Epidermal melanocyte (primary cell): ENCODE results near the gene VAMP7.
"Not testable (repeated sequence)": the region's sequence is repeated elsewhere in the genome, so short reads cannot be mapped to it uniquely, and the experiment has no call there.

Source experiments
- DNase-seq: peaks from one replicate; pipeline ENCODE4 v3.0.0; 2011; ENCODE audit warnings: low spot score; ENCODE audit not compliant: insufficient read length

VAMP7 gene, protein sequence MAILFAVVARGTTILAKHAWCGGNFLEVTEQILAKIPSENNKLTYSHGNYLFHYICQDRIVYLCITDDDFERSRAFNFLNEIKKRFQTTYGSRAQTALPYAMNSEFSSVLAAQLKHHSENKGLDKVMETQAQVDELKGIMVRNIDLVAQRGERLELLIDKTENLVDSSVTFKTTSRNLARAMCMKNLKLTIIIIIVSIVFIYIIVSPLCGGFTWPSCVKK

DNA sequence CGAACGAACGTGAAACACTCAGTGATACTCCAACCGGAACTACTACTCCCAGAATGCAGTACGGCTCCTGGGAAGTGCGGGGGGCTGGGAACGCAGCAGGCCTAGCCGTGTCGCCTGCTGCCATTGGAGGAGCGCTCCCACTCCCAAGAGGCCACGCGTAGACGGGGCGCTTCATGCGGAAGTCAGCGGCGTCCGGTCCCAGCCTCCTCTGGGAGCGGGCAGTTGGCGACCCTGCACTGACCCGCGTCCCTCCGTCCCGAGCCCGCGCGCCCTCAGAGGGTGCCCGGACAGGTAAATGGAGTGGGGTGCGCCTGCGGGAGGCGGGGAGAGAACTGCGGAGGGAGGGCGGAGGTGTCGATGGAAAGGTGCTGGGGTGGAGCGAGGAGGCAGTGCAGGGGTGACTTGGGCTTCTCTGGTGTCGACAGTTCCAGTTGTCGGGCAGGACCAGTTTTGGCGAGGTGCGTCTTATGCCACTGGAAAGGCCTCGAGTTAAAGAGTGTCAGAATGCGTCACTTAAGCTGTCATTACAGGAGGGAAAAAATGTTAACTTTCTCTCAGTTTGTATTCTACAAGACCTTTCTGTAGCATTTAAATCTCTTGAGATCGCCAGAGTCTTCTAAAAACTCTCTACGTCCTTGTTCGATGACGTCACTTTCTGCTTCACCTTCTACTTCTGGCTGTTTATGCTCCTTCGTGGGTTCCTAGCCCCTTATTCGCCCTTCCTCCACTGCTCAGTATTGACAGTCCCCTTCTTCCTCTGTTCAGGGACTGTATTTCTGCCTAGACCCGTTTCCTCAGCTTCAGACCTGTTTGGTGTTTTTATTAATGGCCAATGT, at the start of gene VAMP7:
VAMP7 (plus strand) TSS at position 188 of the 836 bp plus-strand sequence. CDS start 8,122 bp downstream, outside the sequence.
- DNase-seq: no peak

DNA sequence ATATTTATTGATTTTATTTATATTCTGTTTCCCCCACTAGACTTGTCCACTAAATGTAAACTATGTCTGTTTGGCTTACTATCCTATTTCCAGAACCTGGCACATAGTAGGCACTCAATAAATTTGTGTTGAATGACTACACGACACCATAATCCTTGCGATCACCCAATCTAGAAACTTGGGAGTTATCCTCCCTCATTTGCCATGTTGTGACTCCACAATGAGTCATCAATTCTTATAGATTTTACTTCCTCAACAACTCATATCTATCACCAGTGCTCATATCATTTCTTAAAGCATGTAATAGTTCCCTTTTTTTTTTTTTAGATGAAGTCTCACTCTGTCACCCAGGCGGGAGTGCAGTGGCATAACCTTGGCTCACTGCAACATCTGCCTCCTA, 39.9 kb upstream of the VAMP7 start:
- DNase-seq: no peak

DNA sequence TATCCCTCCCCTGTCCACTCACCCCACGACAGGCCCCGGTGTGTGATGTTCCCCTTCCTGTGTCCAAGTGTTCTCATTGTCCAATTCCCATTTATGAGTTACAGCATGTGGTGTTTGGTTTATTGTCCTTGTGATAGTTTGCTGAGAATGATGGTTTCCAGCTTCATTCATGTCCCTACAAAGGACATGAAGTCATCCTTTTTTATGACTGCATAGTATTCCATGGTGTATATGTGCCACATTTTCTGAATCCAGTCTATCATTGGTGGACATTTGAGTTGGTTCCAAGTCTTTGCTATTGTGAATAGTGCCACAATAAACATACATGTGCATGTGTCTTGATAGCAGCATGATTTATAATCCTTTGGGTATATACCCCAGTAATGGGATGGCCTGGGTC, 29.4 kb upstream of the VAMP7 start:
- DNase-seq: not testable (repeated sequence)

DNA sequence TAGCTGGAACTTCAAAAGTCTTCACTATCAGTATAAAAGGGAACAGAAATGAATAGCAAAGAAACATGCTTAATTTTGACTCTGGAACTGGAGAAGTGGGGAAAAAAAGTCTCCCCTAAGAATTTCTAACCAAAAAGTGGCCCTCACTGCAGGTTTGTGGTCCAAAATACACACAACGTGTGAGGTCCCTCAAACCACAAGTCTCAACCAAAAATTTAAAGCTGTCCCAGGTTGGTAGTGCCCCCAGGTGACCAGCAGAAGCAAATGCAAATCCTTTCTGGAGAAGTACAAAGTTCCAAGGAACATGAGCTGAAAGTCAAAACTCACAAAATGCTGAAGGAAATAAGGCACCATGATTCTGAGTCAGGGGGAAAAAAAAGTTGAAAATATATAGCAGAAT, 23.6 kb upstream of the VAMP7 start:
- no peak for DNase-seq

DNA sequence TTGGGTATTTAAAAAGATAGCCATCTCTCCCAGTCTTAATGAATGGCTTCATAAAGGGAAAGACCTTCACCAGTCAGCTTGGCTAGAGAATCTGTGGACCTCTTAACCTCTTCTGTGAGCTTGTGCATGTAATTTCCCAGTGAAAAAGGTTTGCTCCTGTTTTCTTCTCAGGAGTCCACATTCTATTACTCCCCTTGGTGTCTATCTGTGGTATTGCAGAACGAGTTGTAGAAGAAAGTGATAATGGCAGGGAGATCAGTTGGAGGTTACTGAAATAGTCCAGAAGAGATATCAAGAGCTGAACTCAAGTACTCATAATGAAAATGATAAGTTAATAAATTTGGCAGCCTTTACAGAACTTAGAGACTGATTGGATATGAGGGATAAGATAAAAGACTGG, 16.5 kb upstream of the VAMP7 start:
- DNase-seq: no peak

DNA sequence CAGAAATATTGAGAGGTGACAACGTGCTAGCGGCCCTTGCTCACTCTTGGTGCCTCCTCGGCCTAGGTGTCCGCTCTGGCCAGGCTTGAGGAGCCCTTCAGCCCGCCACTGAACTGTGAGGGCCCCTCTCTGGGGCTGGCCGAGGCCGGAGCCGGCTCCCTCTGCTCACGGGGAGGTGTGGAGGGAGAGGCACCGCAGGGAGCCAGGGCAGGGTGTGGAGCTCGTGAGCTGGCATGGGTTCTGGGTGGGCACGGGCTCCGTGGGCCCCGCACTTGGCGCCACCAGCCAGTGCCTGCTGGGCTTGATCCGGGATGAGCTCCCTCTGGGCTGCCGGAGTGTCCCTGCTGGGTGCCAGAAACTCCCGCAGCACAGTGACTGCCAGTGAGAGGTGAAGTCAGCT, 16.0 kb upstream of the VAMP7 start:
- no peak for DNase-seq

DNA sequence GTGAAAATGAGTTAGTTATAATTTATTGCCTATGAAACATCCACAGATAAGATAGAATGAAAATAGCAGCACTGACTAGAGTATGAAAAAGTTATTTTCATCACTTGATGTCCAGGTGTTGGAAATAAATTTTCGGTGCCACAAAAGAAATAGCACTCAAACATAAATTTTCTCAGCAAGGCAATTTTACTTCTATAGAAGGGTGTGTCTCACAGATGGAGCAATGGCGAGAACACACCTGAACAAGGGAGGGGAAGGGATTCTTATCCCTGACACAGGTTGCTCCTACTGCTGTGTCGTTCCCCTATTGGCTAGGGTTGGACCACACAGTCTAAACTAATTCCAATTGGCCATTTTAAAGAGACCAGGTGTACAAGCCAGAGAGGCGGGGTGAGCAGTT, 13.3 kb upstream of the VAMP7 start:
- no peak for DNase-seq

DNA sequence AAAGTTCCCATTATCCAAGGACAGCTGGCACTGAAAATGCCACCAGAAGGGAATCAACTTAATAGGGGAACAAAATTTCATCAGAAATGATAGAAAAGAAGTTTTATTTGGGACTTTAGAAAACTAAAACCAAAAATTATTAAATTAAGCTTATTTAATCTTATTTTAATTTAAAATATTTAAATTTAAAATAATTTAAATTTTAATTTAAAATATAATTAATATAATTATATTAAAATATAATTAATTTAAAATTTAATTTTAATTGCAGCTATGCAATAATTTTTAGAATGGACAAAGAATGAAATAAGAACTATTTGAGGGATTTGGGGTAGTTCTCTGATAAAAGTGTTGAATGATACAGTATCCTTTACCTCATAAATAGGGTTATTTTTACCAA, 10.2 kb upstream of the VAMP7 start:
- no peak for DNase-seq

DNA sequence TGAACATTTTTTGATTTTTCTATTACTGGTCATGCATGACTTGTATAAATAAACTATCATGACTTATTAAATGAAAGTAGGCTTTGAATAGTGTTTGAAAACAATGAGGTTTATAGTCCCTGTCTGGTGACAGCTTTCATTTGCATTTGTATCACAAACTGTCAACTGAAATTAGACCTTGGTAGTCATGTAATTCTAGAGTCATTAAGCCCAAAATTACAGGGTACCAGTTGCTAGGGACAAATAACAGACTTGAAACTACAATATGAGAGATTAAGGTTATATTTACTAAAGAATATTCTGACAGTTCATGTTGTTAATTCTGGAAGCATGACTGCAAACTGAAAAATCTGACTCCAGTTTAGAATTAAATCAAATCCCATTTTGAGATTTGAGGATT, 9.2 kb upstream of the VAMP7 start:
- DNase-seq: no peak

DNA sequence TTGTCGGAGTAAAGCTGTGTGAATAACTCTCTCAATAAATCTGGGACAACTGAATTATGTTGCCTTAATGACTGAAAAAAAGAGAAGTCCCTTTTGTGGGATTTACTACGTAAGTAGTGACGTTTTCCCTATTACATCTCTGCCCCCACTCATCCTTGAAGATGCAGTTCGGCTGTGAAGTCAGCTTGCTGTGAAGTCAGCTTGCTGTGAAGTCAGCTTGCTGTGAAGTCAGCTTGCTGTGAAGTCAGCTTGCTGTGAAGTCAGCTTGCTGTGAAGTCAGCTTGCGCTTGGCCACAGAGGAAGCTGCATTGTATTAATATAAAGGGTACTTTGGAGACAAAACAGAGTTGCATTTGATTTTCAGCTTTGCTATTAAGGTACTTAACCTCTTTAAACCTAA, 8.0 kb upstream of the VAMP7 start:
- DNase-seq: no peak

DNA sequence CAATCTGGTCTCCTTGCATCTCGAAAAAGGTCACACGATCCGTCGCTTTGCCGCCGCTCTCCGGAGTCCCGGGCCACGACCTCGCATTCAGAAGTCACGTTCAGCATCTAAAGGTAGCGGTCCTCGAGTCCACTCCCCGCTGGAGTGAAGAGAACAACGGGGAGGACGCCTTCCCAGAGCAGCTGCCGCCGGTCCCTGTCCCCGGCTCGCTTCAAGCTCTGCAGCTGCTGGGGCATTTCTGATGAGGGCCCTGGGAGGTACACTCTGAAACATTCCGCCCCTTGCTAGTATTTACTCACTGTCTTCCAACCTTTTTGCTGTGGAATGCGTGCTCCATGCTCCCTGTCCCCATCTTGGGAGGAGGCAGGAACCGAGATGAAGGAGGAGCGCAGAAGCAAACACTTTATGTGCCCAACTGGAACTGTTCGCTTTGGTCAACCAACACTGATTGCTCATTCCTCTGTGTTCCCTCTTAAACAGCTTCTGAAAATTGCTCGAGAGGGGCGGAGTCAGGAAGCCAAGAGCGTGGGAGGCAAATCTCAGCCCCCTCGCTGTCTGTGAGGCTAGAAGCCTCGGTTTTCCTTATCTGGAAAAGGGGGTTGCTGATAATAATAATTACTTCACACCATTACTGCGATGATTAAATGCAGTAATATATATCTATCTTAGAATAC, 6.4 kb upstream of the VAMP7 start:
- no peak for DNase-seq

DNA sequence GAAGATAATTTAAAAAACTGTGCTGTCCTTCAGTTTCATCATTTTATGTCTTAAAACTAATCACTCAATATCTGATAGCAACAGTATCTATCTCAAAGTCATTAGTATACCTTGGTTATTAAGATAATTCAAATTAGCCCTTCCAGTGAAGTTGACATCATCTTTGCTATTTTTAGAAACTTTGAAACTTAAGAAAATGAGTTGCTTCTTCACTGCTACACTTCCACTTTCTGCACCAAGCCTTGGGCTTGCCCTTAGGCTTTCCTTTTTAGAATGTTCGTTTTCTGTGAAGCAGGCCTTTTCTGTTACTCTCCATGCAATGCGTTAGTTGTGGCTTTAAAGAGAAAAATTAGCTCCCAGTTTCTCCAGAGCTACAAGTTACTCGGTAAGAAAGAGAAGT, 4.4 kb upstream of the VAMP7 start:
- DNase-seq: no peak

DNA sequence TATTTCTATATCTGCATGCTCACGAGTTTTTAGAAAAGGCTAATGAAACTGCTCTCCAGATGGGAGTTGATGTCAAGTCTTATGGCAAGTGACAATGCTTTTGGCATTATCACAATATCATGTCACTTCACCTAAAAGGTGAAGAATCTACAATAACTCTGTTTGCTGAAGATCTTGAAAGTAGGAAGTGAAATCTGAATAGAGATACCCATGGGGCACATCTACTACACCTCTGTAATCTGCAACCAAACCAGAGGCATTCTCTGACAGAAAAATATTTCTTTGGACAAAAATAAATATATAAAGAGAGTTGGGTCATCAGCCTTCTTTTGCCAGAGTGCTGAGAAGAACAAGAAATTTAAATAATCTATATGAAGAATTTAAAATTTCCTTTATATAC, 3.9 kb upstream of the VAMP7 start:
- DNase-seq: no peak

DNA sequence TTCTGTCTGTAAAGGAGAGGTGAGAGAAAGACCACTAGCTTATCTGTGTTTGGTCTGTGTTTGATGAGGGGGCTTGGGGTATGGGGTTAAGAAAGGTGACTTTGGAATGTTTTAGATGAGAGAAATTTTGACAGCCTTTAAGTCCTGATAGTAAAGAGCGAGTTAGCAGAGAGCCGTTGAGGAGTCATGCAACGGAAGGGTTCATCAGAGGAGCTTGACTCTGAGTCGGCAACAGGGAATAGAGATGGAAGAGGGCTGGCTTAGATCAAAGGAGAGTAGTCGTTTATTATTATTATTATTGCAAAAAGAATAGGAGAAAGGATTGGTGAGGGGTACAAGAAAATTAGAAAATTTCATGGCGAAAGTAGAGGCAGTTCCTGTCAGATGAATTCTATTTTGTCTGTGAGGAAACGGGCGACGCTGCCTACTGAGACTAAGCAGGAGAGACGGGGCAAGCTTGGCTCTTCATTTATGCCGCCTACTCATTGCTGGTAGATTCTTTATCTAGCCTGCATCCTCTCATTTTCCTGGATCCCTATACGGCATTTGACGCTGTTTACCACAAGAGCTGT, 473 bp upstream of the VAMP7 start:
- DNase-seq: no peak

DNA sequence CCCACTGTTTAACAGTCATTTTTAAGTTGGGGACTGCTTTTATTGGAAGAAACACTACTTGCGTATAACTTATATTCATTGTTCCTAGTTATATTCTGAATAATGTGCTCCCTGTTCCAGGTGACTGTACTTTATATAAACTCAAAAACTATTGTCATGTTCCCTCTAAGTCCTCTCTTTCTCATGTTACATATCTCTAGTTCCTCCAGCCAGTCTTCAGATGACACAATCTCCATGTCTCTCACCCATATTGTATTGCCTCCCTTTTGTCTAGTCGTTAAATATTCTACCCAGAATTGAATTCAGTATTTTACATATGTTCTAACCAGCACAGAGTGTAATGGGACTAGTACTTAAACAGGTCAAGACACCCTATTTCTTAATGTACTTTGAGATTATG, 5.3 kb downstream of the VAMP7 start:
- DNase-seq: no peak

DNA sequence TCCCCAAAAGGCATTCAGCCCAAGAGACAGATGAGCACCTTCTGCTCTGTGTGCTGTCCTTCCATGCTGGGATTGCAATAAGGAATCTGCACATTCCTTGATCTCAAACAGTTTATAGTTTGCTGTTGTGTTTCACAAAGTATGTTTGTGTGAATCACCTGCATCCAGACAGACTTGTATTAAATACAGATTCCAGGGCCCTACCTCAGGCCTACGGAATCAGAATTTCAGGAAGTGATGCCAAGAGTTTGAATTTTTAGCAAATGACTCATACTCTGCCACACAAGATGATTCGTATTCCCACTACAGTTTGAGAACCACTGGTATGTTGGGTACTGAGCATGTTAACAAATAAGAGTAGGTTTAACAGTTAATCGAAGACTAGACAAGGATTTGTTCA, 7.0 kb downstream of the VAMP7 start:
- DNase-seq: no peak

DNA sequence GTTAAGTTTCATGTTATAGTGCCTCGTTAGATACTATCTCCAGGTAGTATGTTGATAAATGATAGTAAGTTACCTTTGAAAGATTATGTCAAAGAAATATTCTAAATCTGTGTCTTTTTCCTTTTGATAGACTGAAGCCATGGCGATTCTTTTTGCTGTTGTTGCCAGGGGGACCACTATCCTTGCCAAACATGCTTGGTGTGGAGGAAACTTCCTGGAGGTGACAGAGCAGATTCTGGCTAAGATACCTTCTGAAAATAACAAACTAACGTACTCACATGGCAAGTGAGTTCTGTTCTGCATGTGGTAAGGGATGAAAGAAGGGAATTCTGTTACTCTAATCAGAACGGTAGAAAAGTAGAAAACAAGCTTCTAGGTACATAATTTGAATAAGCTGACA, 8.2 kb downstream of the VAMP7 start:
- no peak for DNase-seq

DNA sequence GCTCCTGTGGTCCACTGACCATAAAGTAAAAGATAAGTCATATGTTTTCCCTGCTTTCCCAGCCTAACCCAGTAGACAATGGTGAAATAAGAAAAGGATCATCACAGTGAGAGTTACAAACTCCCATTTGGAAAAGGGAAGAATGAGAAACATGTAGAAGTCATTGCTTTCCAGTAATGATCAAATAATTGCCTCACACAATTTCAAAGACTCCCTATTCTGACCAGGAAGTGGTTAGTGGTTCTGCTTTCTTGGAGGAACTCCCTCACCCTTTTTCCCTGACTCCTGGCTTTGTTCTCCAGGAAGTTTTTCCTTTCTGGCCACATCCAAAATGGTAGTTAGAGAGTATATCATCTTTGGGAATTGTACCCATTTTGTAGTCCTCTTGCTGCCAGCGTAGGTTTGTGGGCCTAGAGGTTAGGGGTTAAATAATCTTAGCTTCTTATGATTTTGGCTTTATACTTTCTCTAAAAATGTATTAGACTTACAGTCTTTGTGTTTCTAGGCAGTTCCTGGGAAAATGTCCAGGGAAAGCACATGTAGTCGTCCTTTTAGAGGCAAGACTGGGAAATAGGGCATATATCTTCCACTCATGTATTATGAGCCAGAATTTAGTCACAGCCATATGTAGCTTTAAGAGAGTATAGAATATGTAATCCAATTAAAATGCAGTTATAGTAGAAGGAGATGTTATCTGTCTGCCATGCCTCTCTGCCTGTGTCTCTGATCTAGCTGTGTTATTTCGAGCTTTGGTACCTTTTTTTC, 10.5 kb downstream of the VAMP7 start:
- no peak for DNase-seq

DNA sequence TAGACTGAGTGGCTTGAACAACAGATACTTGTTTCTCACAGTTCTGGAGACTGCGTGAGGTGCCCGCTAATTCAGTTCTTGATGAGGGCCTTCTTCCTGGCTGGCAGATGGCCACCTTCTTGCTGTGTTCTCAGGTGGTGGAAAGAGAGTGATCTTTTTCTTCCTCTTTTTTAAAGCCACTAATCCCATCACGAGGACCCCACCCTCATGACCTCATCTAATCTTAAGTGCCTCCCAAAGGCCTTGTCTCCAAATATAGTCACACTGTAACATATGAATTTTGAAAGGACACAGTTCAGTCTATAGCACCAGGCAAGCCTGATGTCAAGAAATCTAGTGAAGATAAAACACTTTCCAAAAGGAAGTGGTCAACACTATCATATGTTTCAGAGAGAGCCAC, 12.4 kb downstream of the VAMP7 start:
- DNase-seq: no peak

DNA sequence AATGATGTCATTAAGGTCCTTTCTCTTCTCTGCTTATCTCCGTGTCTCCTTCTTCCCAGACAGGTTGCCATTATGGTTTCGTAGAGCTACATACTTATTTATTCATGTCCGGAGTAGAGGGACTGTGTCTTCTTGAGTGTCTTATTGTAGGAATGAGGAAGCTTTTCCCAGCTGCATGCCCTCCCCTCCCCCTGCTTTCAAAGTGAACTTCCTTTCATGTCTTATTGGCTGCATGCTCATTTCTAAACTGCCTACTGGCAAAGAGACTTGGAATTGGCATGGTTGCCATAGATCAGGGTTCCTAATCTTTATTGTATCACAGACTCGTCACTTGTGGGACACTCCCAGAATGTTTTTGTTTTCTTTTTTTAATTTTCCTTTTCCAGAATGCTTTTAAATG, 15.4 kb downstream of the VAMP7 start:
- DNase-seq: no peak

DNA sequence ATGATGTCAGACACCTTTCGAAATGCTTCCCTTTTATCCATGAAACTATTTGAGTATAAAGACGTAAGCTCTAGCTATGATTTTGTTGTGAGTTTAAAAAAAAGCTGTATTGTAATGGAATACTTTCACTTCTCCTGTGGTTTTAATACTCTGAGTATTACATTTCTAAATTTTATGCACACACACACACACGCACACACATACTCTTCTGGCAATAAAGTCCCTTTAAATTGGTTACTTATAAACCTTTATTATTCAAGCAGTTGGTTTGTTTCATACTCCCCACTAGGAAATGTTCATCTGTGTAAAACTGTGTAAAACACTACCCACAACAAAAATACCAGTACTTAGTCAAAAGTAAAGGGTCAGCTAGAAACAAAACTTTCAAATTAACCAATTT, 18.2 kb downstream of the VAMP7 start:
- DNase-seq: no peak

DNA sequence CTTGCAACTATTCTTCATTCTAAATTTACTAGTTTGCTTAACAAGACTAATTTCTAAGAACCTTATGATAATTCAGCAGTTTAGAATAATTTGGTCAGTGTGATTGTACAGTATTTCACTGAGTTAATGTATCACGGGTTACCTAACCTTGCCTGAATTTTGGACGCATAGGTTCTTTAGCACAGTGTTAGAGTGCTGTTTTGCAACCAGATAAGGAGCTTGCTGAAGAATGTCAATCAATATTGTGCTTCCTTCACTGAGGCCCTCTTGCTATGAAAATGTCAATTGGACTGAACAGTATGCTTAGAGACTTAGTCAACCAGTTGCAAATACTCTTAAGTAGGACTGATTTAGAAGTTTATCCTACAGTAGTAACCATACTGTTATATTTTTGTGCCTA, 19.6 kb downstream of the VAMP7 start:
- no peak for DNase-seq
